Measurements from ENCODE around the gene GNG7. TPM values are rescaled to one million over a fixed set of nuclear protein-coding genes. Genes with fewer than 3 reads are reported as not detected.

The GNG7 gene
- not detected in 2 replicates for total RNA-seq (2014; rRNA removed; shearing (Covaris generic))
- 0.02 TPM in 1 of 2 replicates, not detected in the other for polyA plus RNA-seq (2015; cell fraction: cytosol; rRNA removed)
- 0.10 and 0.30 TPM in 2 replicates for polyA plus RNA-seq (2015; cell fraction: nucleus; rRNA removed)

DNA sequence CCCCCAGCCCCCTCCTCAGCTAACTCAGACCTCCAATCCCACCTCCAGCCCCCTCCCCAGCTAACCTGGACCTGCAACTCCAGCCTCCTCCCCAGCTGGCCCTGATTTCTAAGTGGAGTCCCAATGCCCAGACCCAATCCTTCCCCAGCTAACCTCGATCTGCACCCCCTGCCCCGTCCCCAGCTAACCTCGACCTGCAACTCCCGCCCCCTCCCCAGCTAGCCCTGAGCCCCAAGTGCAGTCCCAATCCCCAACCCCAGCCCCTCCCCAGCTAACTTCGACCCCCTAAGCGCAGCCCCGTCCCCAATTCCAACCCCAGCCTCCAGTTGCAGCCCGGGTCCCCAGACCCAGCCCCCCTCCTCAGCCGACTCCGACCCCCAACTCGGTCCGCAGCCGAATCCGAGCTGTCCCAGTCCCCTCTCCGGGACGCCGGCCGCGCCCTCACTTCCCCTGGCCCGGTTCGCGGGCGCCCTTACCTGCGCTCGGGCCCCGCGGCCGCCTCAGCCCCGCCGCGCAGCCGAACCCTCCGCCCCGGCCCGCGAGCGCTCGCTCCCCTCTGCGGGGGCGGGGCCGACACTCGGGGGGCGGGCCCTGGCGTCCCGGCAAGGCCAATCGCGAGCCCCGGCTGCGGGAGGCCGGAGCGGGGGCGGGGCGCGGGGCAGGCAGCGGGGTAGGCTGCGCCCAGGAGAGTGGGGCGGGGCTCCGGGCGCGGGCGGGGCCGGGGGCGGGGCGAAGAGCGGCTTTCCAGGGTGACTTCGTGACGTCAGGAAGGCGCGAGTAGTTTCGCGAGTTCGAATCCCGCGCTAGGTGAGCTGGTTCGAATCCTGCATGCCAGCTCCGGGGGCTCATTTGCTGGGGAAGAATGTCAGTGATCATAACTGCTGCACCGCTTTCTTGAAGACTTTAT is at the start of gene GNG7:
GNG7 (minus strand) TSS at position 525 of the 907 bp plus-strand sequence. CDS start 182,006 bp downstream, outside the sequence.
- DNase-seq (ENCODE audit: low read depth), result no peak

DNA sequence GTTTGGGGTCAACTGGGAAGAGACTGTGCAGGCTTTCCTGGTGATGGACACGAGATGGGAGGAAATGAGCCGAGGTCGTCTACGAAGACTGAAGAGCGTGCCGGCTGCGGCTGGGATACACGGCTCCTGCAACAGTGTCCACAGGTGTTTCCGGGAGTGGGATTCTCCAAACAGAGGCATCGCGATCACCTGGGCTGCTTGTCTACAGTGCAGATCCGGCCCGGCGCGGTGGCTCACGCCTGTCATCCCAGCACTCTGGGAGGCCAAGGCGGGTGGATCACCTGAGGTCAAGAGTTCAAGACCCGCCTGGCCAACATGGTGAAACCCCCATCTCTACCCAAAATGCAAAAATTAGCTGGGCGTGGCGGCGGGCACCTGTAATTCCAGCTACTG is 48.9 kb upstream of the GNG7 start:
- no peak for DNase-seq (ENCODE audit: low read depth)

DNA sequence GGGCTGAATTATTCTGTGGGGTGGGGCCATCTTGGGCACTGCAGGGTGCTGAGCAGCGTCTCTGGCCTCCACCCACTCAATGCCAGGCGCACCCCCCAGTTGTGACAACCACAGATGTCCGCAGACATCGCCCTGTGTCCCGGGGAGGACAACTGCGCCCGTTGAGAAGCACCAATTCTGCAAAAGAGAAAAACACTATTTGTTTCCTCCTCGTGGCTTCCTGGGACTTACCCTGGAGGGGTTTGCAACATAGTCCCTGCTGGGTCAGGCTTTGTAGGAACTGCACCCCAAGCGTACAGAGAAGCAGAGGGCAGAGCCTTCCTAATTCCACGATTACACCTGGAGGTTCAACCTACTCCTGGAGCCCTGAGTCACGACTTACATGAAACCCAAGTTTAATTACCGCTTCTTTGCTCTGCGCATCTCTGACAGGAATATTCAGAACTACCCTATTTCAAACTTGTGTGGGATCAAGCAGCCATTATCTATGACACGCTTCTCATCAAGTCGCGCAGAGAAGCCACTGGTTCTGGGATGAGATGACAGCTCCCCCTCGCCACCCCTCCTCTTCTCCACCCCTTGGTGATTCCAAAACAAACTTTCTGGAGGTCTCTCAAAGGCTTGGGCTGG is 48.4 kb upstream of the GNG7 start:
- DNase-seq (ENCODE audit: low read depth), result no peak

DNA sequence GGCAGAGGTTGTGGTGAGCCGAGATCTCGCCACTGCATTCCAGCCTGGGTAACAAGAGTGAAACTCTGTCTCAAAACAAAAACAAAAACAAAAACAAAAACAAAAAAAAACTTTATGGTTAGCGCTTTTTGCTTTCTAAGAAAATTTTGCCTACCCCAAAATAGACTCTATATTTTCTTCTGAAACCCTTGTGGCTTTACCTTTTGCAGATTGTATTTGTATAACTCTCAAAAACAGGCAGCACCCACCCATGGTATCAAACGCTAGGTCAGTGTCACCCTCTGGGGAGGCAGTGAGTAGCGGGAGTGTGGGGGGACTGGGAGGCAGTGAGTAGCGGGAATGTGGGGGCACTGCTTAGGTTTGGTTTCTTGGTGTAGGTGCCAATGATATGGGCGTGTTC is 44.9 kb upstream of the GNG7 start:
- DNase-seq (ENCODE audit: low read depth), result no peak

DNA sequence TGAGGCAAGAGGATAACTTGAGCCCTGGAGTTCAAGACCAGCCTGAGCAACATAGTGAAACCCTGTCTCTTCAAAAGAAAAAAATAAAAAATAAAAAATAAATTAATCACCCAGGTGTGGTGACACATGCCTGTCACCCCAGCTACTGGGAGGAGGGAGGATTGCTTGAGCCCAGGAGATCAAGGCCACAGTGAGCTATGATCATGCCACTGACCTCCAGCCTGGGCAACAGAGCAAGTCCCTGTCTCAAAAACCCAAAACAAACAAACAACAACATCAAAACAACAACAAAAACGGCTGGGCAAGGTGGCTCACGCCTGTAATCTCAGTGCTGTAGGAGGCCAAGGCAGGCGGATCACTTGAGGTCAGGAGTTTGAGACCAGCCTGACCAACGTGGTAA is 41.6 kb upstream of the GNG7 start:
- DNase-seq (ENCODE audit: low read depth), result no peak

- no peak for DNase-seq (ENCODE audit: low read depth)
Observed at GRCh38 chr19:2743099-2743498, 40.6 kb upstream of the GNG7 start.

- no peak for DNase-seq (ENCODE audit: low read depth)
Observed at GRCh38 chr19:2740314-2740656, 37.8 kb upstream of the GNG7 start.

DNA sequence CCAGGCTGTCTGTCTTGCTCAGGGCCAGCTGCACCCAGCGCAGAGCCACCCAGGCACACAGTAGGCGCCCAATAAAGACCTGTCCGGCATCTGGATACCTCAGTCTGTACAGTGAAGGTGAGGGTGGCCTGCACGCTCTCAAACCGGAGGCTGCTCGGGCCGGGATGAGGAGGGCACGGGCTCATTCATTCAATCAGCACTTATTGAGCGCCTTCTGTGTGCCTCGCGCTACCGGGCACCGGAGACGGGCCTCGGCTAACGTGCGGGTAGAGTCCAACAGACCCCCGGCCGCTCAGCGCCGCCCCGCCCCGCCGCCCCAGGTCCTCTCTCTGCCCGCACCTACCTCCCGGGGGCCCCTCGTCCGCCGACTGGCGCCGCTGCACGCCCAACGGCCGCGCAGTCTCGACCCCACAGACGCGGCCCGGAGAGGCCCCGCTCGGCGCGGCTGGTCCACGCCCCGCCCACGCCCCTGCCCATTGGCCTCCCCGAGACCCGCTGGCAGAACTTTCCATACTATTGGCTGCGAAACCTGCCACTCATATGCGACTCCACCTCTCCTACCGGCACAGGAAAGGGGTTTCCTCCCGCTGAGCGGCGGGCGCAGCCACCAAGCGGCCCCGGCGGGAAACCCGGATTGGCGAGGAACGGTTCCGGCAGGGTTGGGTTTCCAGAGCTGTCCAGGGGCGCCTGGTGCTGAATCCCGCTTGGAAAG is 37.3 kb upstream of the GNG7 start, which contains the start of gene SLC39A3:
SLC39A3 (minus strand) TSS at position 416 of the 712 bp plus-strand sequence. CDS start 2,760 bp downstream, outside the sequence.
- peak; percentile 95 for DNase-seq (ENCODE audit: low read depth)

- DNase-seq (ENCODE audit: low read depth), result no peak
Observed at GRCh38 chr19:2736550-2737190, 34.2 kb upstream of the GNG7 start.

DNA sequence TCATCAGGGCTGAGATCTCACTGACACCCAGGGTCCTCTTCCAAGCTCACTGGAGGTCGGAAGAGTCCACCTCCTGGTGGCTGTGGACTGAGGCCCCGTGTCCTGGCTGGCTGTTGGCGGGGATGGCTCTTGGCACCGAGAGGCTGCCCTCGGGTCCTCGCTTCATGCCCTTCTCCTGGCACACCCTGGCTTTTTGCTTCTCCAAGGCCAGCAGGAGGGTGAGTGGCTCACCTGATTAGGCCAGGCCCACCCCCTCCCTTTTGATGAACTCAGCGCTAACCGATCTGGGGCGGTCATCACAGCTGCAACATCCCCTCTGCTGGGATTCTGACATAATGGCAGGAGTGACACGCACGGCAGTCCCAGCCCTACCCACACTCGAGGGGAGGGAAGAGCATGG is 32.9 kb upstream of the GNG7 start:
- no peak for DNase-seq (ENCODE audit: low read depth)

GRCh38 chr19:2734589-2735288 is 32.2 kb upstream of the GNG7 start:
- no peak for DNase-seq (ENCODE audit: low read depth)

- DNase-seq (ENCODE audit: low read depth), result no peak
Observed at GRCh38 chr19:2733930-2734588, 31.6 kb upstream of the GNG7 start.

- DNase-seq (ENCODE audit: low read depth), result no peak
Observed at GRCh38 chr19:2732883-2733282, 30.4 kb upstream of the GNG7 start.

DNA sequence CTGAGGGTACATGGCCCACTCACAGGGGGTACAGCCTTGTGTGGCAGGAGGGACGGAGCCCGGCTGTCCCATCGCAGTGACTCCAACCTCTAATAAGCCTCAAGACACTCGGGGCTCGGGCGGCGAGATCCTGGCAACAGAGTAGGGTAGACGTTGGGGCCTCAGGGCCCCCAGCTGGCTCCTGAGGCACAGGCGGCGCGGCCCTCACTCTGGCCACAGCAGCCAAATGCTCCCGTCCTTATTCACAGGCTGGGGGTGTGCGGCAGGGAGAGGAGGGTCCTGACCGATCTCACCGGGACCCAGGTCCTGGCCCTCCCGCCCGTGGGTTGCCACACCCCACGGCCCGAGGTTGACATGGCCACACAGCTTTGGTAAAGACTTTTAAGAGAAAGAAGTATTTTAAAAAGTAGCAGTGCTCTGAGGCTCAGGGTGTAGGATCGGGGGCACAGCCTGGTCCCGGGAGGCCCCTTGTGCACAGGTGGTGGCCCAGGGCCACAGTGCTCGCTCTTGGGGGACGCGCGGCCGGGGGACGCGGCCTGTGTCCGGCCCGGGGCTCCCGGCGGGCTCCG is 29.7 kb upstream of the GNG7 start:
- no peak for DNase-seq (ENCODE audit: low read depth)

GRCh38 chr19:2731181-2731995 is 28.9 kb upstream of the GNG7 start:
- no peak for DNase-seq (ENCODE audit: low read depth)

DNA sequence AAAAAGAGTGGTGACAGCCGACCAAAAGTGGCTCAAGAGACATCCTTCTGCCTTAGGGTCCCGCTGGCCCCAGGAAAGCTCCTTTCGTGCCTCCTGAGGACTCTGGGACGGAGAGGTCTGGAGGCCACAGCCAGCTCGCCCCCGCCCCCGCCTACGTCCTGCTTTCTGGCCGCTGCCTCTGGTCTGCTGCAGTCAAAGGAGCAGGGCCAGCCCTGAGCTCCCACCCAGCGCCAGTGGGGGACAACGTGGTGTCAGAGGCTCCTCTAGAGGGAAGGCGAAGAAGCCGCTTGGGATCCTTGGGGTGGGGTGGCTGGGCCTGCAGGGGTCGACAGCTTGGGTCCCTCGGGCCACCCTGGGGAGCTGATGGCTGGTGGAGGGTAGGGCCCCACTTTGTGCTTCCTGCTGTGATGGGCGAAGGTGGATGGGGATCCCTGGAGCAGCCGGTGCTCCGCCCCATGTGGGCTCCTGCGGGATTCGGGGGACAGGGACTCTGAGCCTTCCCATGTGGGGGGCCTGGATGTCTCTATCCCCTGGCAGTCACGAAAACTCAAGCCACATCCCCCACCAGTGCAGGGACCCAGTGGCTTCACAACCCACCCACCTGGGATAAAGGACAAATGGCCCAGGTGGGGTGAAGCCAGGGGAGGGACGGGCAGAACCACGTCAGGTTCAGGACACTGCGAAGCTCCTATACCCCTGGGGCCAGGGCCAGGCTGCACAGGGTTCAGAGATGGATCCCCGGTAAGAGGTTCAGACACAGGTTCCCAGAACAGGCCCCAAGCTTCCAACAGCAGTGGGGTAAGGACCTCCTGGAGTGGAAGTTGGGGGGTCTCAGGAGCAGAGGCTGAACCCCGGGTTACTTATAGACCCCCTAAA is 27.7 kb upstream of the GNG7 start:
- no peak for DNase-seq (ENCODE audit: low read depth)

- DNase-seq (ENCODE audit: low read depth), result no peak
Observed at GRCh38 chr19:2728783-2729387, 26.4 kb upstream of the GNG7 start.

DNA sequence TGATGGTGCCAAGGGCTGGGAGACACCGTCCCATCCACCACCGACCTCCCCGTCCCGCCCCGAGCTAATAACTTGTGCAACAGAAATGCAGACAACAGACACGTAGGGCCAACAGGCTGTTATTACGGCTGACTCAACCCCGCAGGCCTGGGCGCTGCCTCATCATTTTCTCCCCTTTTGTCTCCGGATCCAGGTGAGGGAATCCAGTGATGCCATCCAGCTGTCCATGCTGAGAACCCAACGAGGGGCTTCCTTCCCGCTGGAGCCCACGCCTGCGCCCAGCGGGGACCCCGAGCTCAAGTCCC is 25.1 kb upstream of the GNG7 start:
- no peak for DNase-seq (ENCODE audit: low read depth)
